HepG2 (cell line): ENCODE data around the gene SIX5. TPM values are rescaled to one million over a fixed set of nuclear protein-coding genes. Genes with fewer than 3 reads are reported as not detected.

Experiments used
- ARHGAP35 ChIP-seq: sonication (generic); formaldehyde crosslinking; IDR thresholded peaks from 2 replicates; pipeline ENCODE4 v1.9.0; 2022; ENCODE audit warnings: mild to moderate bottlenecking, inconsistent platforms, moderate library complexity, missing genetic modification reagents, borderline replicate concordance
- BCL6 ChIP-seq: IDR thresholded peaks from 2 replicates; pipeline ENCODE4 v1.6.1; 2016; ENCODE audit warnings: missing genetic modification reagents, missing compliant biosample characterization
- FIP1L1 ChIP-seq: fragments of 200-400 bp; formaldehyde crosslinking; IDR thresholded peaks from 2 replicates; pipeline ENCODE4 v1.6.1; 2018; ENCODE audit warnings: low read depth, mild to moderate bottlenecking, low read length, moderate library complexity, borderline replicate concordance; ENCODE audit not compliant: insufficient read depth
- FOXC1 ChIP-seq: sonication (generic); formaldehyde crosslinking; IDR thresholded peaks from 2 replicates; pipeline ENCODE4 v1.8.0; 2022; ENCODE audit warnings: mild to moderate bottlenecking, missing genetic modification reagents, borderline replicate concordance
- GABPB1 ChIP-seq: IDR thresholded peaks from 2 replicates; pipeline ENCODE4 v1.6.1; 2016; ENCODE audit warnings: mild to moderate bottlenecking, missing genetic modification reagents, moderate library complexity, missing compliant biosample characterization
- GATA4 ChIP-seq: sonication (generic); IDR thresholded peaks from 2 replicates; pipeline ENCODE4 v1.6.1; 2016; ENCODE audit warnings: antibody characterized with exemption, low read depth, borderline replicate concordance
- HNF4G ChIP-seq, 2 experiments: sonication (generic) in 1 of 2; formaldehyde crosslinking in 1 of 2; IDR thresholded peaks; 2 replicates each; pipeline versions ENCODE4 v1.4.0 to v1.6.1; 2011 to 2020; ENCODE audit warnings: borderline replicate concordance in 2 of 2, low read depth in 2 of 2, mild to moderate bottlenecking in 2 of 2, low read length in 1 of 2, missing genetic modification reagents in 1 of 2, moderate library complexity in 1 of 2
- JARID2 ChIP-seq: sonication (generic); formaldehyde crosslinking; IDR thresholded peaks from 2 replicates; pipeline ENCODE4 v1.8.1; 2023; ENCODE audit warnings: missing genetic modification reagents, inconsistent platforms; ENCODE audit not compliant: insufficient replicate concordance
- KMT2B ChIP-seq: IDR thresholded peaks from 2 replicates; pipeline ENCODE4 v1.6.1; 2016; ENCODE audit warnings: missing genetic modification reagents, missing compliant biosample characterization
- MYC ChIP-seq: sonication (generic); formaldehyde crosslinking; IDR thresholded peaks from 2 replicates; pipeline ENCODE4 v1.9.0; 2021; ENCODE audit warnings: missing genetic modification reagents, borderline replicate concordance
- POLR2AphosphoS2 ChIP-seq: IDR thresholded peaks from 2 replicates; pipeline ENCODE4 v1.6.1; 2011; ENCODE audit warnings: low read depth, low read length, improper control_type of control experiment
- SCMH1 ChIP-seq: sonication (generic); formaldehyde crosslinking; IDR thresholded peaks from 2 replicates; pipeline ENCODE4 v1.9.0; 2021; ENCODE audit warnings: missing genetic modification reagents, mild to moderate bottlenecking, borderline replicate concordance
- STAT5B ChIP-seq: sonication (generic); formaldehyde crosslinking; IDR thresholded peaks from 2 replicates; pipeline ENCODE4 v1.4.0; 2020; ENCODE audit warnings: missing genetic modification reagents
- ZBTB1 ChIP-seq: sonication (generic); formaldehyde crosslinking; IDR thresholded peaks from 2 replicates; pipeline ENCODE4 v1.4.0; 2020; ENCODE audit warnings: missing genetic modification reagents, borderline replicate concordance
- ZBTB44 ChIP-seq: sonication (generic); formaldehyde crosslinking; IDR thresholded peaks from 2 replicates; pipeline ENCODE4 v1.4.0; 2020; ENCODE audit warnings: missing genetic modification reagents
- ZC3H13 ChIP-seq: sonication (generic); formaldehyde crosslinking; IDR thresholded peaks from 2 replicates; pipeline ENCODE4 v1.8.1; 2023; ENCODE audit warnings: mild to moderate bottlenecking, missing genetic modification reagents, moderate library complexity
- ZFY ChIP-seq: sonication (generic); formaldehyde crosslinking; IDR thresholded peaks from 2 replicates; pipeline ENCODE4 v1.4.0; 2020; ENCODE audit warnings: missing genetic modification reagents
- ZNF18 ChIP-seq: sonication (generic); formaldehyde crosslinking; IDR thresholded peaks from 2 replicates; pipeline ENCODE4 v1.8.0; 2022; ENCODE audit warnings: mild to moderate bottlenecking, missing genetic modification reagents; ENCODE audit not compliant: insufficient replicate concordance
- ZNF331 ChIP-seq: sonication (generic); formaldehyde crosslinking; IDR thresholded peaks from 2 replicates; pipeline ENCODE4 v1.4.0; 2020; ENCODE audit warnings: missing genetic modification reagents
- ZNF354B ChIP-seq: sonication (generic); formaldehyde crosslinking; IDR thresholded peaks from 2 replicates; pipeline ENCODE4 v1.8.0; 2022; ENCODE audit warnings: mild to moderate bottlenecking, missing genetic modification reagents
- ZNF605 ChIP-seq: sonication (generic); formaldehyde crosslinking; IDR thresholded peaks from 2 replicates; pipeline ENCODE4 v1.8.0; 2022; ENCODE audit warnings: mild to moderate bottlenecking, missing genetic modification reagents
- ZNF660 ChIP-seq: sonication (generic); formaldehyde crosslinking; IDR thresholded peaks from 2 replicates; pipeline ENCODE4 v1.5.1; 2020; ENCODE audit warnings: mild to moderate bottlenecking, low read depth, missing genetic modification reagents, borderline replicate concordance
- ZNF670 ChIP-seq: sonication (generic); formaldehyde crosslinking; IDR thresholded peaks from 2 replicates; pipeline ENCODE4 v1.8.0; 2022; ENCODE audit warnings: mild to moderate bottlenecking, missing genetic modification reagents, borderline replicate concordance
- polyA plus RNA-seq, 8 experiments: library from polyadenylated mRNA; depleted of rRNA in 3 of 8; stranded (reverse) in 7 of 8; unstranded in 1 of 8; fragments of >200 nt; fragmentation: Illumina TruSeq in 4 of 8; extraction: Trizol in 4 of 8; gene quantifications; 2 replicates each; pipeline versions ENCODE4 v1.2.1 to v1.2.3, GENCODE V29; 2011 to 2016; ENCODE audit warnings: low read depth in 4 of 8, missing spikeins in 1 of 8, mixed read lengths in 1 of 8; ENCODE audit not compliant: insufficient read depth in 1 of 8
- total RNA-seq, 5 experiments: library from RNA; depleted of rRNA; stranded (reverse); fragments of >200 nt; fragmentation: Illumina TruSeq; extraction: Trizol; gene quantifications; 2 replicates each; pipeline ENCODE4 v1.2.3, GENCODE V29; 2016; ENCODE audit warnings: low read depth in 1 of 5
- TF ChIP-seq, protein P1 (sequence below): sonication (generic); formaldehyde crosslinking; IDR thresholded peaks from 2 replicates; pipeline ENCODE4 v1.5.0; 2020; ENCODE audit warnings: missing genetic modification reagents

The SIX5 gene
- total and polyA plus RNA-seq, 2 of the 13 experiments (the other 11 are each of a cell fraction or from before 2014, with no cell fraction given): 7.7 to 10.5 TPM

DNA sequence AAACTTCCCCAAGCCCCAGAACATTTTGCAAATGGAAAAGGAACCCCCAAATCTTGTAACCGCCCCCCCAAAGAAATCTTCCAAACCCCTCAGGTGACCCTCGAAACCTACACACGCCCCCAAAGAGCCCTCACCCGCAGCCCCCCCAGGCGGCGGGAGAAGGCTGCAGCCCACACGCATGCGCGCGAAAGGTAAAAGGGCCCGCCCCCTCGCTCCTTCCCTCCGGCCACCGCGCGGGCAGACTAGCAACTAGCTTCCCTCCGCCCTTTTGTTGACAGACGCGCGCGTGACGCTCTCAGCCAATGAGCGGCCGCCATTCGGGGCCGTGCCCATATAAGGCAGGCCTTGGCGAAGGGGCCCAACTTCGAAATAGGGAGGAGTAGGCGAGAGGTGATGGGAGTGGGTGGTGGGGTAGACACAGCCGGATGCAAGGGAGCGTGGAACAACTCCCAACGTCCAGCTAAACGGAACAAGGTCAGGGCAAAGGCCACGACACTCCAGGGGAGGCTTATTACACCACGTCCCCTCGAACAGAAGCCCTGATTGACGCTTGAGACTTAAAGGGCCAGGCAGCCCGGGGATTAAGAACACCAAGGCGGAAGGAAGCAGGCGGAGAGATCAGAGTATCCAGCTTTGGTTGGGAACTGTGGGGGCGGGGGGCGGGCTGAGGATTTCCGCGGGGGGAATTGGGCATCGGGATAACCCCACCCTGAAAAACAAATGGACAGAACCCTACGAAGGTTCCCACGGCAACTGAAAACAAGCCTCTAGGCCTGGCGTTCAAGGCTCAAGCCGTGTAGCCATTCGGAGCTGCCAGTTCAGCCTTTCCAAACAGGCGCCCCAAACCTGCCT, 51.7 kb downstream of the SIX5 start (continued):
- TF ChIP-seq, protein P1, sequence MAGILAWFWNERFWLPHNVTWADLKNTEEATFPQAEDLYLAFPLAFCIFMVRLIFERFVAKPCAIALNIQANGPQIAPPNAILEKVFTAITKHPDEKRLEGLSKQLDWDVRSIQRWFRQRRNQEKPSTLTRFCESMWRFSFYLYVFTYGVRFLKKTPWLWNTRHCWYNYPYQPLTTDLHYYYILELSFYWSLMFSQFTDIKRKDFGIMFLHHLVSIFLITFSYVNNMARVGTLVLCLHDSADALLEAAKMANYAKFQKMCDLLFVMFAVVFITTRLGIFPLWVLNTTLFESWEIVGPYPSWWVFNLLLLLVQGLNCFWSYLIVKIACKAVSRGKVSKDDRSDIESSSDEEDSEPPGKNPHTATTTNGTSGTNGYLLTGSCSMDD (CRISPR knock-in tag): no peak
- TF ChIP-seq HNF4G (IDR thresholded peaks at IDR 0.05; ENCODE audit: borderline replicate concordance, low read depth, low read length) (peak; percentile 71; the same call in 1 of the 2 replicates), HNF4G (CRISPR knock-in tag; IDR thresholded peaks at IDR 0.05; ENCODE audit: borderline replicate concordance, low read depth) (no peak), ZNF18 (CRISPR knock-in tag) (peak; percentile 58), ZBTB1 (CRISPR knock-in tag) (no peak), ARHGAP35 (no peak), SCMH1 (CRISPR knock-in tag) (no peak), KMT2B (CRISPR knock-in tag) (0 out of 2 replicates have a peak, but pooled peaks have one; percentile 33), ZNF354B (CRISPR knock-in tag) (no peak), FOXC1 (CRISPR knock-in tag) (0 out of 2 replicates have a peak, but pooled peaks have one; percentile 15), ZC3H13 (CRISPR knock-in tag) (0 out of 2 replicates have a peak, but pooled peaks have one; percentile 41), ZFY (CRISPR knock-in tag) (peak; percentile 51; the same call in 1 of the 2 replicates), GABPB1 (CRISPR knock-in tag) (peak; percentile 73), STAT5B (no peak), POLR2AphosphoS2 (no peak), ZNF605 (peak; percentile 81), BCL6 (CRISPR knock-in tag) (peak; percentile 40; the same call in 1 of the 2 replicates), JARID2 (CRISPR knock-in tag) (no peak), ZNF670 (peak; percentile 51), GATA4 (0 out of 2 replicates have a peak, but pooled peaks have one; percentile 14), ZNF331 (CRISPR knock-in tag) (peak; percentile 84), MYC (CRISPR knock-in tag) (peak; percentile 75), FIP1L1 (no peak; the same call in 1 of the 2 replicates), ZNF660 (CRISPR knock-in tag) (no peak), ZBTB44 (CRISPR knock-in tag) (no peak)
